ENCODE data around the gene DLG2.

Gene DLG2

GRCh38 chr11:84430661-84431060, 1196.5 kb downstream of the DLG2 start:
- DNase-seq = no peak

GRCh38 chr11:84425673-84426072, 1201.5 kb downstream of the DLG2 start:
- DNase-seq = no peak

- no peak for DNase-seq
Measured at GRCh38 chr11:84420271-84420670, 1206.9 kb downstream of the DLG2 start.

GRCh38 chr11:84419616-84420015, 1207.5 kb downstream of the DLG2 start:
- no peak for DNase-seq

GRCh38 chr11:84414920-84415319, 1212.2 kb downstream of the DLG2 start:
- no peak for DNase-seq

GRCh38 chr11:84413549-84413948, 1213.6 kb downstream of the DLG2 start:
- no peak for DNase-seq

GRCh38 chr11:84412862-84413261, 1214.3 kb downstream of the DLG2 start:
- DNase-seq = no peak

GRCh38 chr11:84408946-84409411, 1218.2 kb downstream of the DLG2 start:
- no peak for DNase-seq

GRCh38 chr11:84407091-84407490, 1220.1 kb downstream of the DLG2 start:
- DNase-seq = no peak

- DNase-seq = no peak
Measured at GRCh38 chr11:84398017-84398626, 1229.0 kb downstream of the DLG2 start.

GRCh38 chr11:84396521-84396920, 1230.6 kb downstream of the DLG2 start:
- DNase-seq = no peak

- no peak for DNase-seq
Measured at GRCh38 chr11:84390441-84391078, 1236.6 kb downstream of the DLG2 start.

- DNase-seq = no peak
Measured at GRCh38 chr11:84389696-84390095, 1237.4 kb downstream of the DLG2 start.

GRCh38 chr11:84384731-84385130, 1242.4 kb downstream of the DLG2 start:
- DNase-seq = no peak

- no peak for DNase-seq
Measured at GRCh38 chr11:84383576-84383975, 1243.6 kb downstream of the DLG2 start.

GRCh38 chr11:84381666-84382065, 1245.5 kb downstream of the DLG2 start:
- DNase-seq = no peak

GRCh38 chr11:84372381-84372950, 1254.7 kb downstream of the DLG2 start:
- no peak for DNase-seq

- no peak for DNase-seq
Measured at GRCh38 chr11:84358034-84358433, 1269.1 kb downstream of the DLG2 start.

GRCh38 chr11:84355911-84356310, 1271.2 kb downstream of the DLG2 start:
- no peak for DNase-seq

- no peak for DNase-seq
Measured at GRCh38 chr11:84345597-84345996, 1281.5 kb downstream of the DLG2 start.

GRCh38 chr11:84345027-84345426, 1282.1 kb downstream of the DLG2 start:
- DNase-seq = no peak

GRCh38 chr11:84339796-84340195, 1287.3 kb downstream of the DLG2 start:
- DNase-seq = no peak

GRCh38 chr11:84333221-84333620, 1293.9 kb downstream of the DLG2 start:
- no peak for DNase-seq

- no peak for DNase-seq
Measured at GRCh38 chr11:84322211-84322610, 1304.9 kb downstream of the DLG2 start.

- DNase-seq = no peak
Measured at GRCh38 chr11:84319863-84320262, 1307.3 kb downstream of the DLG2 start.

Measured in activated gamma-delta T cell treated with Interleukin-2 at 50 U/mL for 16 hours (primary cell).